RWPE2 (cell line): ENCODE measurements around the gene TCF12.

Experiments used
- ATAC-seq: fragments of 200-7000 bp; cut with Tn5 transposase; 3 replicates; pipeline ENCODE4 v1.9.1; 2021; ENCODE audit warnings: low read depth
- DNase-seq: peaks from one replicate; pipeline ENCODE4 v3.0.0-alpha.2; 2020; ENCODE audit warnings: low spot score
- H3K27ac ChIP-seq: fragments of 450-650 bp; 2 replicates; pipeline ENCODE4 v1.5.1; 2017; ENCODE audit warnings: mild to moderate bottlenecking; ENCODE audit not compliant: poor library complexity, severe bottlenecking
- H3K27me3 ChIP-seq: fragments of 250-450 bp; sonication (Bioruptor Pico); 2 replicates; pipeline ENCODE4 v1.5.1; 2021; ENCODE audit warnings: mild to moderate bottlenecking, moderate library complexity; ENCODE audit not compliant: insufficient read depth, poor library complexity, severe bottlenecking
- H3K36me3 ChIP-seq: fragments of 250-450 bp; sonication (Bioruptor Pico); 2 replicates; pipeline ENCODE4 v1.5.1; 2020; ENCODE audit warnings: low read depth, mild to moderate bottlenecking, moderate library complexity
- H3K4me1 ChIP-seq: fragments of 250-450 bp; sonication (Bioruptor Pico); 2 replicates; pipeline ENCODE4 v1.5.1; 2021; ENCODE audit warnings: mild to moderate bottlenecking, moderate library complexity; ENCODE audit not compliant: insufficient read depth, poor library complexity, severe bottlenecking
- H3K4me3 ChIP-seq: fragments of 250-450 bp; sonication (Bioruptor Pico); 2 replicates; pipeline ENCODE4 v1.5.1; 2021; ENCODE audit warnings: mild to moderate bottlenecking, moderate library complexity; ENCODE audit not compliant: severe bottlenecking
- H3K9me3 ChIP-seq: fragments of 250-450 bp; sonication (Bioruptor Pico); 2 replicates; pipeline ENCODE4 v1.5.1; 2021; ENCODE audit warnings: mild to moderate bottlenecking, moderate library complexity; ENCODE audit not compliant: severe bottlenecking
- TF ChIP-seq, protein P1 (sequence below): fragments of 450-650 bp; IDR thresholded peaks from one replicate; pipeline ENCODE4 v1.5.1; 2017; ENCODE audit warnings: mild to moderate bottlenecking, moderate library complexity; ENCODE audit not compliant: poor library complexity, severe bottlenecking

The TCF12 gene

DNA sequence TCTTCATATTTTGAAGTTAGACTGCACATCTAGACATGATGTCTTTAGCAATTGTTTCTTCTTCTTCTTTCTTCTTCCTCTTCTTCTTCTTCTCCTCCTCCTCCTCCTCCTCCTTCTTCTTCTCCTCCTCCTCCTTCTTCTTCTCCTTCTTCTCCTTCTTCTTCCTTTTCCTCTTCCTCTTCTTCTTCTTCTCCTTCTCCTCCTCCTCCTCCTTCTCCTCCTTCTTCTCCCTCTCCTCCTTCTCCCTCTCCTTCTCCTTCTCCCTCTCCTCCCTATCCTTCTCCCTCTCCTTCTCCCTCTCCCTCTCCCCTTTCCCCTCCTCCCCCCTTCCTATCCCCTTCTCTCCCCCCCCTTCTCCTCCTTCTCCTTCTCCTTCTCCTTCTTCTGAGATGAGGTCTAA lies 21.9 kb downstream of the TCF12 start:
- Histone ChIP-seq H3K4me3 (no peak overlapping the region), H3K36me3 (peaks cover 26% of the 10 kb centered on the region), H3K4me1 (peaks cover 18% of the 10 kb centered on the region), H3K9me3 (peaks cover 1% of the 10 kb centered on the region), H3K27me3 (no peaks in the 10 kb centered on the region), H3K27ac (no peak overlapping the region)
- no peak for ATAC-seq
- no peak for DNase-seq
- TF ChIP-seq, protein P1, sequence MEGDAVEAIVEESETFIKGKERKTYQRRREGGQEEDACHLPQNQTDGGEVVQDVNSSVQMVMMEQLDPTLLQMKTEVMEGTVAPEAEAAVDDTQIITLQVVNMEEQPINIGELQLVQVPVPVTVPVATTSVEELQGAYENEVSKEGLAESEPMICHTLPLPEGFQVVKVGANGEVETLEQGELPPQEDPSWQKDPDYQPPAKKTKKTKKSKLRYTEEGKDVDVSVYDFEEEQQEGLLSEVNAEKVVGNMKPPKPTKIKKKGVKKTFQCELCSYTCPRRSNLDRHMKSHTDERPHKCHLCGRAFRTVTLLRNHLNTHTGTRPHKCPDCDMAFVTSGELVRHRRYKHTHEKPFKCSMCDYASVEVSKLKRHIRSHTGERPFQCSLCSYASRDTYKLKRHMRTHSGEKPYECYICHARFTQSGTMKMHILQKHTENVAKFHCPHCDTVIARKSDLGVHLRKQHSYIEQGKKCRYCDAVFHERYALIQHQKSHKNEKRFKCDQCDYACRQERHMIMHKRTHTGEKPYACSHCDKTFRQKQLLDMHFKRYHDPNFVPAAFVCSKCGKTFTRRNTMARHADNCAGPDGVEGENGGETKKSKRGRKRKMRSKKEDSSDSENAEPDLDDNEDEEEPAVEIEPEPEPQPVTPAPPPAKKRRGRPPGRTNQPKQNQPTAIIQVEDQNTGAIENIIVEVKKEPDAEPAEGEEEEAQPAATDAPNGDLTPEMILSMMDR: no peak

DNA sequence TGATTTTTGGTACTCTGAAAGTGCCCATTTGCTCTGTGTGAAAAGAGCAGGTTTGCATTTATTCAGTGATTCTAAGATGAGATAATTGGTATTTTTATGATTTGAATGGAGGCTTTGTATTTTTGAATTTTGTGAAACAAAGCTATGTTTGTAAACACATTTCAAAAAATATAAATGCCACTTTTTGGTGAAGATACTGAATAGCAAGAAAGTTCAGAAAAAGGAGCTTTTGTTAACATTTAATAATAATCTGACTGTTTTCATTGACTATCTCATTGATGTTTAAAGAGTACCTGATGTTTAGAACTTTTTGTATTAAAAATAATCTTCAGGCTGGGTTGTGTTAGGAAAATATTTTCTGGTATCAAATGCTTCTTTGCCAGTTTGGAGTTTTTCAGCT lies 23.7 kb downstream of the TCF12 start:
- peaks cover 4% of the 10 kb centered on the region for H3K9me3 ChIP-seq
- H3K27me3 ChIP-seq: no peaks in the 10 kb centered on the region
- H3K4me3 ChIP-seq: no peak overlapping the region
- DNase-seq (no peak), ATAC-seq (no peak)
- peaks cover 18% of the 10 kb centered on the region for H3K4me1 ChIP-seq
- H3K36me3 ChIP-seq: peaks cover 24% of the 10 kb centered on the region
- TF ChIP-seq, protein P1: no peak
- no peak overlapping the region for H3K27ac ChIP-seq

DNA sequence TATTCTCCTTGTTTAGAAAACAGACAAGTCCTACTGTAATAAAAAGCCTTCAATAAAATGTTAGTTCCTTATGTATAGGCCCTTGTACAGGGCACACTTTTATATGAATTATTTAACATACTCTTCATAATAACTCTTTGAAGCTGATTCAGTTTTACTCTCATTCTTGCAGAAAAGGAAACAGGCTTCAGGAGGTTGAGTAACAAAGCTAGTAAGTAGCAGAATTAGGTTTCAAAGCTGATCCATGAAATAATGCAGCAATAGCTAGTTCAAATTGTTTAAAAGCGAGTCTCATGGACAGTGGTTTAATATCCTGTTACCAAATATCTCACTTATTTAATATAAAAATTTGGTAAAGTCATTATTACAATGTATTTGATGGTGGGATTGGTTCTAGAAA lies 25.0 kb downstream of the TCF12 start:
- H3K4me1 ChIP-seq: peaks cover 18% of the 10 kb centered on the region
- no peak overlapping the region for H3K4me3 ChIP-seq
- no peaks in the 10 kb centered on the region for H3K27me3 ChIP-seq
- TF ChIP-seq, protein P1: no peak
- DNase-seq (no peak), ATAC-seq (peak; percentile 58; the same call in 2 of the 3 replicates)
- H3K36me3 ChIP-seq: peaks cover 24% of the 10 kb centered on the region
- peaks cover 4% of the 10 kb centered on the region for H3K9me3 ChIP-seq
- peak overlapping the region; percentile 1 for H3K27ac ChIP-seq

DNA sequence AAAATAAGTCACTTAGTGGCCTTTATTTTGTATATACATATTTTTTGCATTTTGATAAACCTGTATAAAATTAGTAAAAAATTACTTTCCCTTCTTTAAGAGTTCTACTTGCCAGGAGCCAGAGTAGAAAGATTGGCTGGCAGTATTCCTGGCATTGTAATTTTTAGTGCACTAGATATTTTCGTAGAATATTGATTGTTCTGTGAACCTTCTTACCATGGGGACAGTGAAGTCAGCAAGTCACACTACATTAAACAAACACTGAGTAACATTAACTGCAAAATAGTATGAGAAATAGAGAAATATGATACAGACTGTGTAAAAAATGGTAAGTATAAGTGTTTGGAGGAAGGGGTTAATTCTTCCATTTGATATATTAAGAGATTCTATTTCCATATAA lies 26.0 kb downstream of the TCF12 start:
- Histone ChIP-seq H3K27me3 (no peaks in the 10 kb centered on the region), H3K4me1 (peaks cover 25% of the 10 kb centered on the region), H3K4me3 (no peak overlapping the region), H3K27ac (no peak overlapping the region), H3K36me3 (peaks cover 27% of the 10 kb centered on the region), H3K9me3 (peaks cover 4% of the 10 kb centered on the region)
- TF ChIP-seq, protein P1: no peak
- DNase-seq (no peak), ATAC-seq (no peak)

DNA sequence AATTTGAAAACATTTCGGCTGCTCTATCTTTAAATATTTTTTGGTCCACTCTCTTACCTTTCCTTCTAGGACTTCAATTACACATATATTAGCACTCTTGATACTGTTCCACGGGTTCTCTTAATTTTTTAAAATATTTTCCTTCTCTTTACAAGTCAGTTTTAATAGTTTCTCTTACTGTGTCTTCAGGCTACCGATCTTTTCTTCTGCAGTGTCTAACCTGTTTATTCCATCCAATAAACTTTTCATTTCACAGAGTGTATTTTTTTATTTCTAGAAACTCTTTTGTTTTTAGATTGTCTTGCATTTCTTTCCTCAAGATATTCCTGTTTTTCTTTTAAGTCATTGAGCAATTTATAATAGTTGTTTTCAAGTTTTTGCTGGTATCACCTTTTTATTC lies 27.7 kb downstream of the TCF12 start:
- no peak for ATAC-seq
- TF ChIP-seq, protein P1: no peak
- H3K4me1 ChIP-seq: peaks cover 25% of the 10 kb centered on the region
- peaks cover 4% of the 10 kb centered on the region for H3K9me3 ChIP-seq
- no peaks in the 10 kb centered on the region for H3K27me3 ChIP-seq
- H3K4me3 ChIP-seq: no peak overlapping the region
- no peak for DNase-seq
- H3K27ac ChIP-seq: no peak overlapping the region
- H3K36me3 ChIP-seq: peaks cover 27% of the 10 kb centered on the region
